GM12891 (cell line): Measurements from ENCODE around the gene STAB1.

Experiments used
- POLR2A ChIP-seq: IDR thresholded peaks from 2 replicates; pipeline ENCODE4 v1.6.1; 2011; ENCODE audit warnings: low read depth, low read length, control low read depth
- POLR2AphosphoS5 ChIP-seq: IDR thresholded peaks from 2 replicates; pipeline ENCODE4 v1.6.1; 2011; ENCODE audit warnings: low read depth, low read length, control low read depth
- POU2F2 ChIP-seq: IDR thresholded peaks from 2 replicates; pipeline ENCODE4 v1.6.1; 2011; ENCODE audit warnings: low read depth, mild to moderate bottlenecking, control low read depth, low read length, moderate library complexity
- SPI1 ChIP-seq: IDR thresholded peaks from 2 replicates; pipeline ENCODE4 v1.6.1; 2011; ENCODE audit warnings: low read depth, low read length, control low read depth
- TAF1 ChIP-seq: IDR thresholded peaks from 2 replicates; pipeline ENCODE4 v1.6.1; 2011; ENCODE audit warnings: low read depth, low read length, control low read depth

- TF ChIP-seq POLR2A (no peak), SPI1 (no peak), POU2F2 (no peak), POLR2AphosphoS5 (no peak), TAF1 (no peak)
These were observed 38.3 kb upstream of the STAB1 start for GRCh38 chr3:52456800-52457183.
